PC-3 (cell line): ENCODE measurements around the gene BDH1. TPM values are rescaled to one million over a fixed set of nuclear protein-coding genes. Genes with fewer than 3 reads are reported as not detected.

Experiments used
- ATAC-seq: fragments of 200-7000 bp; cut with Tn5 transposase; 2 replicates; pipeline ENCODE4 v1.9.1; 2020; ENCODE audit warnings: mild to moderate bottlenecking, moderate library complexity
- BruUV-seq: library from RNA; stranded (reverse); fragments of 400-500 nt; replicated peaks from 2 replicates; lab custom pipeline; 2021; lab: Mats Ljungman, UMichigan
- CTCF ChIA-PET: fragments of 300-600 bp; sonication (Branson Sonifier 250); formaldehyde crosslinking; loops from one replicate; lab custom pipeline; 2022; ENCODE audit warnings: antibody characterized with exemption; lab: Charles Lee
- POLR2A ChIA-PET: fragments of 300-600 bp; sonication (Branson Sonifier 250); formaldehyde crosslinking; loops from one replicate; lab custom pipeline; 2022; ENCODE audit warnings: antibody characterized with exemption; ENCODE audit not compliant: unreplicated experiment; lab: Charles Lee
- DNase-seq: peaks from one replicate; pipeline ENCODE4 v3.0.0-alpha.2; 2015
- H2AFZ ChIP-seq: fragments of 300-600 bp; sonication (generic); 2 replicates; pipeline ENCODE4 v1.6.0; 2016; ENCODE audit warnings: antibody characterized with exemption, low read length
- H3F3A ChIP-seq: fragments of 300-600 bp; sonication (generic); one replicate; pipeline ENCODE4 v1.6.0; 2017; ENCODE audit warnings: antibody characterized with exemption, low read length, control low read depth, mild to moderate bottlenecking; ENCODE audit not compliant: unreplicated experiment
- H3K27ac ChIP-seq: fragments of 300-600 bp; sonication (generic); 2 replicates; pipeline ENCODE4 v1.5.1; 2016; ENCODE audit warnings: mild to moderate bottlenecking, low read length
- H3K27me3 ChIP-seq: fragments of 300-600 bp; sonication (generic); 2 replicates; pipeline ENCODE4 v1.6.1; 2016; ENCODE audit warnings: low read length, mixed read lengths
- H3K36me3 ChIP-seq: fragments of 300-600 bp; sonication (generic); 2 replicates; pipeline ENCODE4 v1.6.1; 2016; ENCODE audit warnings: low read depth, mixed run types, low read length, mixed read lengths
- H3K4me1 ChIP-seq: fragments of 300-600 bp; sonication (generic); 2 replicates; pipeline ENCODE4 v1.5.1; 2016; ENCODE audit warnings: low read length; ENCODE audit not compliant: insufficient read depth
- H3K4me2 ChIP-seq: fragments of 300-600 bp; sonication (generic); 2 replicates; pipeline ENCODE4 v1.6.0; 2016; ENCODE audit warnings: low read length
- H3K4me3 ChIP-seq: fragments of 300-600 bp; sonication (generic); 2 replicates; pipeline ENCODE4 v1.5.1; 2016; ENCODE audit warnings: mild to moderate bottlenecking, low read length, mixed read lengths
- H3K79me2 ChIP-seq: fragments of 300-600 bp; sonication (generic); 2 replicates; pipeline ENCODE4 v1.6.1; 2017; ENCODE audit warnings: low read length, mixed read lengths
- H3K9ac ChIP-seq: fragments of 300-600 bp; sonication (generic); 2 replicates; pipeline ENCODE4 v1.6.0; 2016; ENCODE audit warnings: mild to moderate bottlenecking, low read length
- H3K9me2 ChIP-seq: fragments of 300-600 bp; sonication (generic); replicated peaks from 2 replicates; pipeline ENCODE4 v1.6.1; 2016; ENCODE audit warnings: mixed run types, low read length, mixed read lengths
- H3K9me3 ChIP-seq: fragments of 300-600 bp; sonication (generic); 2 replicates; pipeline ENCODE4 v1.6.1; 2016; ENCODE audit warnings: low read length, mixed read lengths
- H4K20me1 ChIP-seq: fragments of 300-600 bp; sonication (generic); 2 replicates; pipeline ENCODE4 v1.6.1; 2016; ENCODE audit warnings: low read length, mixed read lengths
- EZH2 ChIP-seq: fragments of 300-600 bp; sonication (generic); IDR thresholded peaks from one replicate; pipeline ENCODE4 v1.6.1; 2017; ENCODE audit warnings: antibody characterized with exemption, mild to moderate bottlenecking, low read length; ENCODE audit not compliant: unreplicated experiment
- EZH2phosphoT487 ChIP-seq: fragments of 300-600 bp; sonication (generic); IDR thresholded peaks from 2 replicates; pipeline ENCODE4 v1.6.1; 2018; ENCODE audit warnings: mild to moderate bottlenecking, antibody characterized with exemption, low read length, borderline replicate concordance
- intact Hi-C: fragments of 100-400 bp; cut with micrococcal nuclease; formaldehyde crosslinking; loops from 2 replicates; pipeline ENCODE4 v1.9.0; 2023
- total RNA-seq: library from RNA; depleted of rRNA; stranded (reverse); fragments of >200 nt; gene quantifications from 2 replicates; pipeline ENCODE4 v1.2.3, GENCODE V29; 2014
- TF ChIP-seq, protein P1 (sequence below): fragments of 300-600 bp; sonication (generic); conservative IDR thresholded peaks from 2 replicates; pipeline ENCODE4 v1.5.1; 2017; ENCODE audit warnings: antibody characterized with exemption, low read depth, mild to moderate bottlenecking, low read length

Gene BDH1
- total RNA-seq, 1 experiment from 2014 or later = 10.6 TPM

DNA sequence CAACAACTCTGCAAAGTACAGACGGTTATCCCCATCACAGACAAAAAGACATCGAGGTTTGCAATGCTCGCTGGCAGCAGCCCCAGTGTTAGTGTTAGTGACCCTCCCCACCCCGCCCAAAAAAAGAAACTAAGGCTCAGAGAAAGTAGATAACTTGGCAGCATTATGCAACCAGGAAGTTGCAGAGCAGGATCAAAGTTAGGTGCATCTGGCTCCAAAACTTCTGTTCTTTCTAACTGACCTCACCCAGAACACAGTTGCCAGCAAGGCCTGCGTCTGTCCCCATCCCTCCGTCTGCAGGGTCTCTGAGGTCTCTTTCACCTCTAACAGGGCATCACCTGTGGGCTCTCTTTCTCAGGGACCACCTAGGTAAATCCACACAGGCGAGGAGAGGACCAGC, 51.5 kb downstream of the BDH1 start:
- no TSS peak for BruUV-seq
- Histone ChIP-seq H3K4me3 (no peak overlapping the region), H2AFZ (no peak overlapping the region), H3K36me3 (no peaks in the 10 kb centered on the region), H3K27ac (no peak overlapping the region), H3K27me3 (no peaks in the 10 kb centered on the region), H3K4me1 (peaks cover 27% of the 10 kb centered on the region), H4K20me1 (no peaks in the 10 kb centered on the region), H3K79me2 (no peaks in the 10 kb centered on the region), H3F3A (no peaks in the 10 kb centered on the region), H3K4me2 (no peak overlapping the region), H3K9me2 (no peaks in the 10 kb centered on the region), H3K9me3 (no peaks in the 10 kb centered on the region), H3K9ac (no peak overlapping the region)
- ChIA-PET CTCF (no interaction called here), POLR2A (no interaction called here)
- ATAC-seq (no peak), DNase-seq (no peak)
- TF ChIP-seq, protein P1, sequence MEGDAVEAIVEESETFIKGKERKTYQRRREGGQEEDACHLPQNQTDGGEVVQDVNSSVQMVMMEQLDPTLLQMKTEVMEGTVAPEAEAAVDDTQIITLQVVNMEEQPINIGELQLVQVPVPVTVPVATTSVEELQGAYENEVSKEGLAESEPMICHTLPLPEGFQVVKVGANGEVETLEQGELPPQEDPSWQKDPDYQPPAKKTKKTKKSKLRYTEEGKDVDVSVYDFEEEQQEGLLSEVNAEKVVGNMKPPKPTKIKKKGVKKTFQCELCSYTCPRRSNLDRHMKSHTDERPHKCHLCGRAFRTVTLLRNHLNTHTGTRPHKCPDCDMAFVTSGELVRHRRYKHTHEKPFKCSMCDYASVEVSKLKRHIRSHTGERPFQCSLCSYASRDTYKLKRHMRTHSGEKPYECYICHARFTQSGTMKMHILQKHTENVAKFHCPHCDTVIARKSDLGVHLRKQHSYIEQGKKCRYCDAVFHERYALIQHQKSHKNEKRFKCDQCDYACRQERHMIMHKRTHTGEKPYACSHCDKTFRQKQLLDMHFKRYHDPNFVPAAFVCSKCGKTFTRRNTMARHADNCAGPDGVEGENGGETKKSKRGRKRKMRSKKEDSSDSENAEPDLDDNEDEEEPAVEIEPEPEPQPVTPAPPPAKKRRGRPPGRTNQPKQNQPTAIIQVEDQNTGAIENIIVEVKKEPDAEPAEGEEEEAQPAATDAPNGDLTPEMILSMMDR = no peak
- TF ChIP-seq EZH2phosphoT487 = no peak
- no peak for TF ChIP-seq EZH2
- intact Hi-C loops = loop anchor here (5.0 kb wide), 2 partner anchors 37 to 132 kb away; no protein-coding TSS in a partner anchor

DNA sequence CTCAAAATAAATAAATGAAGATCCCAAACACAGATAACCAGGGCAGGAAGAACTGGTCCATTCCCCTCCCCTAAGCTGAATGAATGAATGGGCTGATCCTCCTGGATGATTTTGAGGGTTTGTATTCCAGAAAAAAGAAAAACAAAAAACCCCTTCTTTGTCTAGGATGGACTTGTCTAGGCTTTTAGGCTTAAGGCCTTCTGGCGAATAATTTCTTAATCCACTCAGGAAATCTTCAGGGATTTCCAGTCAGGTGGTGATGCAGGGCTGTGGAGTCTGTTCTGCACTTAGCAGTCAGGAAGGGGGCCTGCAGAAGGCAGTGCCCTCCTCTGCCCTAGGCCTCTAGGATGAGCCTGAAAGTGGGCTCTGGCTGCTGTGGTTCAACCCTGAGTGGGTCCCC, 52.1 kb downstream of the BDH1 start:
- intact Hi-C loops = loop anchor here (5.0 kb wide), 2 partner anchors 36 to 131 kb away; no protein-coding TSS in a partner anchor
- H3K4me3 ChIP-seq = no peak overlapping the region
- H3K36me3 ChIP-seq = no peaks in the 10 kb centered on the region
- H3K9me3 ChIP-seq = no peaks in the 10 kb centered on the region
- no peaks in the 10 kb centered on the region for H3K27me3 ChIP-seq
- POLR2A ChIA-PET = no interaction called here
- H3K4me1 ChIP-seq = peaks cover 30% of the 10 kb centered on the region
- H3K4me2 ChIP-seq = no peak overlapping the region
- no peaks in the 10 kb centered on the region for H3K79me2 ChIP-seq
- DNase-seq (peak; percentile 8), ATAC-seq (no peak)
- no peak overlapping the region for H3K27ac ChIP-seq
- BruUV-seq = no TSS peak
- no peaks in the 10 kb centered on the region for H3F3A ChIP-seq
- no peaks in the 10 kb centered on the region for H4K20me1 ChIP-seq
- H3K9ac ChIP-seq = no peak overlapping the region
- CTCF ChIA-PET = interaction anchor here (0.5 kb wide), 1 partner anchor 210 kb away, joined by 3 read pairs; no protein-coding TSS in a partner anchor
- H2AFZ ChIP-seq = no peak overlapping the region
- TF ChIP-seq EZH2 (no peak), EZH2phosphoT487 (no peak)
- TF ChIP-seq, protein P1 = no peak
- no peaks in the 10 kb centered on the region for H3K9me2 ChIP-seq

DNA sequence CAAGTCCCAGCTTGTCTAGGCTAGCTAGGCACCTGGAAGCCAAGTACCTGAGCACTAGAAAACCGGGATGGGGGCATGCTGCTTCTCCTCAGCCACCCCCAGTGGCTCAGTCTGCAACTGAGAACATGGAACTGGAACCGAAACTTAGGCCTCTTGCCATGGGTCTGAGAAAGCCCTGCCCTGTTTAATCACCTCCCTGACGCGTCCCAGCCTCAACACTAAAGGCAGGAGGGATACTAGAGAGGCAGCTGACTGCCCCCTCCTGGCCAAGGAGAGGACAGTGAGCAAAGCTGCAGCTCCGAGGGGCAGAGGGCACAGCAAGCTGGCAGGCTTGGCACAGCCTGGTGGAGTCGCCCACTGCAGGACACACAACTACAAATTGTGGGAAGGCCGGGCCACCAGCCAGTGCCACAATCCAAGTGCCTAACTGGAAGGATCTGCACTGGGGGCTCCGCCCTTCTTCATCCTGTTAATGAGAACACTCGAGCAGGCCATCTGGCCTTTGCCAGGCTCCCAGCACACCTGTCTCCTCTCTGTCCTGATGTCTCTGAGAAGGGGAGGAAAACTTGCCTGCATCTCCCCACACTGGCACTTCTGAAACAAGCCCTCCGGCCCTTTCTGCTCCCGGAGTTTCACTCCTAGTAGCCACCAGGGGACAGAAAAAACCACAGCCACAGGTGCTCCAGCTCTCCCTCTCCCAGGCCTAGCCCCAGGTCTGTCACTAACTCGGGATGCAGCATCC, 53.7 kb downstream of the BDH1 start:
- H3K9ac ChIP-seq = peak overlapping the region; percentile 37; the same call in 1 of the 2 replicates
- H3K9me2 ChIP-seq = no peaks in the 10 kb centered on the region
- ATAC-seq (peak; percentile 69), DNase-seq (peak; percentile 84)
- no peaks in the 10 kb centered on the region for H3K27me3 ChIP-seq
- TF ChIP-seq EZH2phosphoT487 = no peak
- TF ChIP-seq EZH2 = no peak
- TF ChIP-seq, protein P1 = peak; percentile 93
- H3K4me2 ChIP-seq = 0 out of 2 replicates have a peak overlapping the region, but pooled peaks have one; percentile 12
- no peaks in the 10 kb centered on the region for H3F3A ChIP-seq
- peak overlapping the region; percentile 61 for H3K27ac ChIP-seq
- H4K20me1 ChIP-seq = no peaks in the 10 kb centered on the region
- ChIA-PET CTCF (interaction anchor here (0.6 to 1.4 kb wide), 5 partner anchors 11 to 246 kb away, joined by 3 to 4 read pairs (median 4); no protein-coding TSS in a partner anchor), POLR2A (no interaction called here)
- no peak overlapping the region for H3K4me3 ChIP-seq
- no peaks in the 10 kb centered on the region for H3K36me3 ChIP-seq
- H3K4me1 ChIP-seq = peaks cover 30% of the 10 kb centered on the region
- no peaks in the 10 kb centered on the region for H3K79me2 ChIP-seq
- BruUV-seq = no TSS peak
- H2AFZ ChIP-seq = peak overlapping the region; percentile 61
- no peaks in the 10 kb centered on the region for H3K9me3 ChIP-seq
- intact Hi-C loops = loop anchor here (5.0 kb wide), 2 partner anchors 35 to 130 kb away; no protein-coding TSS in a partner anchor
